HCT116 (cell line): ENCODE measurements around the gene CASP8.
"Not testable (repeated sequence)": the region's sequence is repeated elsewhere in the genome, so short reads cannot be mapped to it uniquely, and the experiment has no call there.

Experiments used
- EZH2phosphoT487 ChIP-seq: fragments of 200-600 bp; IDR thresholded peaks from 2 replicates; pipeline ENCODE4 v1.6.1; 2018; ENCODE audit warnings: antibody characterized with exemption, borderline replicate concordance
- MAX ChIP-seq: IDR thresholded peaks from 2 replicates; pipeline ENCODE4 v1.6.1; 2012
- RAD21 ChIP-seq: IDR thresholded peaks from 2 replicates; pipeline ENCODE4 v1.6.1; 2012; ENCODE audit warnings: low read depth, mild to moderate bottlenecking
- SP1 ChIP-seq: IDR thresholded peaks from 2 replicates; pipeline ENCODE4 v1.6.1; 2012; ENCODE audit warnings: low read depth
- ZNF274 ChIP-seq: fragments of 200-500 bp; sonication (Bioruptor generic); IDR thresholded peaks from 2 replicates; pipeline ENCODE4 v1.6.1; 2014; ENCODE audit warnings: mild to moderate bottlenecking, low read depth, low read length, inconsistent platforms

GRCh38 chr2:201239167-201239935 is 21.0 kb upstream of the CASP8 start:
- not testable (repeated sequence) for TF ChIP-seq SP1, MAX, EZH2phosphoT487, RAD21, ZNF274
